Effector memory CD4-positive, alpha-beta T cell (primary cell): ENCODE results near the gene LRRC75B.

Experiments used
- DNase-seq, 3 donors: peaks; one replicate each; pipeline ENCODE4 v3.0.0-alpha.2; 2020
- H3K27ac ChIP-seq: 2 replicates; pipeline ENCODE4 v1.7.0; 2013; ENCODE audit warnings: mild to moderate bottlenecking, low read length, moderate library complexity; ENCODE audit not compliant: insufficient read depth, poor library complexity, severe bottlenecking
- H3K27me3 ChIP-seq: replicated peaks from 2 replicates; pipeline ENCODE4 v1.7.0; 2013; ENCODE audit warnings: mild to moderate bottlenecking, low read length; ENCODE audit not compliant: insufficient read depth, control insufficient read depth, poor library complexity, severe bottlenecking
- H3K36me3 ChIP-seq: 2 replicates; pipeline ENCODE4 v1.7.0; 2013; ENCODE audit warnings: mild to moderate bottlenecking, low read length, moderate library complexity; ENCODE audit not compliant: control insufficient read depth, insufficient read depth
- H3K4me1 ChIP-seq: 2 replicates; pipeline ENCODE4 v1.7.0; 2013; ENCODE audit warnings: low read length, mild to moderate bottlenecking; ENCODE audit not compliant: control insufficient read depth, insufficient read depth, poor library complexity, severe bottlenecking
- H3K4me3 ChIP-seq: 2 replicates; pipeline ENCODE4 v1.7.0; 2013; ENCODE audit warnings: low read length, low read depth, mild to moderate bottlenecking; ENCODE audit not compliant: insufficient read depth, poor library complexity, severe bottlenecking
- H3K9me3 ChIP-seq: 2 replicates; pipeline ENCODE4 v1.7.0; 2013; ENCODE audit warnings: mild to moderate bottlenecking, low read length, moderate library complexity; ENCODE audit not compliant: control insufficient read depth

The LRRC75B gene

GRCh38 chr22:24585927-24586546, 6.8 kb downstream of the LRRC75B start:
- no peak for DNase-seq
- Histone ChIP-seq H3K9me3 (no peaks in the 10 kb centered on the region), H3K27me3 (no peaks in the 10 kb centered on the region), H3K4me3 (no peak overlapping the region), H3K36me3 (no peaks in the 10 kb centered on the region), H3K4me1 (no peaks in the 10 kb centered on the region), H3K27ac (no peak overlapping the region)

GRCh38 chr22:24585461-24585860, 7.4 kb downstream of the LRRC75B start:
- H3K4me3 ChIP-seq: no peak overlapping the region
- no peak for DNase-seq
- H3K9me3 ChIP-seq: no peaks in the 10 kb centered on the region
- no peaks in the 10 kb centered on the region for H3K36me3 ChIP-seq
- H3K4me1 ChIP-seq: no peaks in the 10 kb centered on the region
- H3K27me3 ChIP-seq: no peaks in the 10 kb centered on the region
- no peak overlapping the region for H3K27ac ChIP-seq

- H3K27me3 ChIP-seq: no peaks in the 10 kb centered on the region
- no peak overlapping the region for H3K27ac ChIP-seq
- no peak overlapping the region for H3K4me3 ChIP-seq
- H3K4me1 ChIP-seq: no peaks in the 10 kb centered on the region
- no peak for DNase-seq
- H3K36me3 ChIP-seq: no peaks in the 10 kb centered on the region
- no peaks in the 10 kb centered on the region for H3K9me3 ChIP-seq
Observed at GRCh38 chr22:24584871-24585411, 7.9 kb downstream of the LRRC75B start.

GRCh38 chr22:24584166-24584790, 8.6 kb downstream of the LRRC75B start:
- no peak overlapping the region for H3K27ac ChIP-seq
- H3K27me3 ChIP-seq: no peaks in the 10 kb centered on the region
- H3K4me3 ChIP-seq: no peak overlapping the region
- H3K36me3 ChIP-seq: no peaks in the 10 kb centered on the region
- H3K4me1 ChIP-seq: no peaks in the 10 kb centered on the region
- no peak for DNase-seq
- no peaks in the 10 kb centered on the region for H3K9me3 ChIP-seq

GRCh38 chr22:24583221-24584165, 9.4 kb downstream of the LRRC75B start:
- no peaks in the 10 kb centered on the region for H3K4me1 ChIP-seq
- H3K36me3 ChIP-seq: no peaks in the 10 kb centered on the region
- no peaks in the 10 kb centered on the region for H3K9me3 ChIP-seq
- DNase-seq: no peak
- no peak overlapping the region for H3K4me3 ChIP-seq
- H3K27me3 ChIP-seq: no peaks in the 10 kb centered on the region
- no peak overlapping the region for H3K27ac ChIP-seq

GRCh38 chr22:24582056-24582814, 10.6 kb downstream of the LRRC75B start:
- H3K27me3 ChIP-seq: no peaks in the 10 kb centered on the region
- H3K4me3 ChIP-seq: no peak overlapping the region
- no peak overlapping the region for H3K27ac ChIP-seq
- H3K9me3 ChIP-seq: no peaks in the 10 kb centered on the region
- no peaks in the 10 kb centered on the region for H3K4me1 ChIP-seq
- H3K36me3 ChIP-seq: no peaks in the 10 kb centered on the region
- DNase-seq: no peak

GRCh38 chr22:24580276-24580675, 12.6 kb downstream of the LRRC75B start:
- H3K4me3 ChIP-seq: no peak overlapping the region
- H3K9me3 ChIP-seq: no peaks in the 10 kb centered on the region
- no peaks in the 10 kb centered on the region for H3K4me1 ChIP-seq
- DNase-seq: no peak
- no peak overlapping the region for H3K27ac ChIP-seq
- no peaks in the 10 kb centered on the region for H3K27me3 ChIP-seq
- H3K36me3 ChIP-seq: peaks cover 4% of the 10 kb centered on the region

GRCh38 chr22:24579258-24579601, 13.6 kb downstream of the LRRC75B start:
- no peaks in the 10 kb centered on the region for H3K4me1 ChIP-seq
- H3K9me3 ChIP-seq: no peaks in the 10 kb centered on the region
- H3K27ac ChIP-seq: no peak overlapping the region
- DNase-seq: no peak
- peaks cover 7% of the 10 kb centered on the region for H3K36me3 ChIP-seq
- no peaks in the 10 kb centered on the region for H3K27me3 ChIP-seq
- no peak overlapping the region for H3K4me3 ChIP-seq

- no peak overlapping the region for H3K4me3 ChIP-seq
- no peaks in the 10 kb centered on the region for H3K9me3 ChIP-seq
- DNase-seq: no peak
- H3K4me1 ChIP-seq: no peaks in the 10 kb centered on the region
- H3K36me3 ChIP-seq: peaks cover 13% of the 10 kb centered on the region
- no peak overlapping the region for H3K27ac ChIP-seq
- no peaks in the 10 kb centered on the region for H3K27me3 ChIP-seq
Observed at GRCh38 chr22:24578355-24579257, 14.3 kb downstream of the LRRC75B start.
